Upper lobe of right lung (tissue), 1 donor: Measurements from ENCODE around the gene NINL. TPM values are rescaled to one million over a fixed set of nuclear protein-coding genes. Genes with fewer than 3 reads are reported as not detected.

ENCODE experiments used
- ATAC-seq: fragments of 200-7000 bp; cut with Tn5 transposase; one replicate; pipeline ENCODE4 v1.9.1; 2020; ENCODE audit warnings: mild to moderate bottlenecking, moderate library complexity
- DNase-seq: peaks from one replicate; pipeline ENCODE4 v3.0.0-alpha.2; 2020
- H3K27ac ChIP-seq: fragments of 200-600 bp; one replicate; pipeline ENCODE4 v1.8.0; 2022
- H3K27me3 ChIP-seq: fragments of 200-600 bp; one replicate; pipeline ENCODE4 v1.8.0; 2022; ENCODE audit warnings: mild to moderate bottlenecking
- H3K36me3 ChIP-seq: fragments of 200-600 bp; one replicate; pipeline ENCODE4 v1.8.0; 2022
- H3K4me1 ChIP-seq: fragments of 200-600 bp; one replicate; pipeline ENCODE4 v1.8.0; 2022
- H3K4me3 ChIP-seq: fragments of 200-600 bp; one replicate; pipeline ENCODE4 v1.8.0; 2022; ENCODE audit warnings: mild to moderate bottlenecking
- H3K9me3 ChIP-seq: fragments of 200-600 bp; one replicate; pipeline ENCODE4 v1.8.0; 2022
- intact Hi-C: fragments of 100-400 bp; cut with DNase I; formaldehyde crosslinking; loops from one replicate; pipeline ENCODE4 v1.11.0; 2022
- total RNA-seq: library from RNA; stranded (reverse); fragmentation: NEBNext Ultra II Directional; extraction: Animal tissue kit (Norgen Biotek cat#: 25700); gene quantifications from one replicate; pipeline ENCODE4 v1.2.1, GENCODE V29; 2021
- TF ChIP-seq, protein P1 (sequence below): fragments of 200-600 bp; IDR thresholded peaks from one replicate; pipeline ENCODE4 v1.8.0; 2022; ENCODE audit warnings: antibody characterized with exemption
- donor health status: DM: no; HTN: yes; CAD: no; lungs with severe emphysema.

The NINL gene
- total RNA-seq, 1 donor from 2014 or later, result 13.2 TPM

DNA sequence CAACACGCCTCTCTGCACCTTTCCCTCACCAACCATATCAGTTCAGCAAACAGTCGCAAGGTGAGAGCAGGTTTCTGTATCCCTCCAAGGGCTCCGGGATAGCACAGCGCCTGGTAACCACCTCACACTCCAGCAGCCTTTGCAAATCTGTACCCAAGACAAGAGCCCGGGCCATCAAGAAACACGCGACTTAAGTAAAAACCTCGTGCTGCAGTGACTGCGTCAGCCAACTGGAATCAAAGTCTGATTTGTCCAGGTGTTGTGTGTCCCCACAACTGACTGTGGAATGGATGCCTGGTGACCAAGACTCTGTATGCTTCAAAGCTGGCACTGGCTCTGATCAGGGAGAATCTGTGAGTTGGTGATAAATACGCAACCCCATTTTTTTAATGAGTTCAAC, 74.1 kb downstream of the NINL start:
- Histone ChIP-seq H3K27ac (no peak overlapping the region), H3K36me3 (peaks cover 22% of the 10 kb centered on the region), H3K4me1 (no peaks in the 10 kb centered on the region), H3K27me3 (no peaks in the 10 kb centered on the region), H3K4me3 (no peak overlapping the region), H3K9me3 (peaks cover 8% of the 10 kb centered on the region)
- intact Hi-C loops, result no loop called here
- ATAC-seq (no peak), DNase-seq (no peak)
- TF ChIP-seq, protein P1, sequence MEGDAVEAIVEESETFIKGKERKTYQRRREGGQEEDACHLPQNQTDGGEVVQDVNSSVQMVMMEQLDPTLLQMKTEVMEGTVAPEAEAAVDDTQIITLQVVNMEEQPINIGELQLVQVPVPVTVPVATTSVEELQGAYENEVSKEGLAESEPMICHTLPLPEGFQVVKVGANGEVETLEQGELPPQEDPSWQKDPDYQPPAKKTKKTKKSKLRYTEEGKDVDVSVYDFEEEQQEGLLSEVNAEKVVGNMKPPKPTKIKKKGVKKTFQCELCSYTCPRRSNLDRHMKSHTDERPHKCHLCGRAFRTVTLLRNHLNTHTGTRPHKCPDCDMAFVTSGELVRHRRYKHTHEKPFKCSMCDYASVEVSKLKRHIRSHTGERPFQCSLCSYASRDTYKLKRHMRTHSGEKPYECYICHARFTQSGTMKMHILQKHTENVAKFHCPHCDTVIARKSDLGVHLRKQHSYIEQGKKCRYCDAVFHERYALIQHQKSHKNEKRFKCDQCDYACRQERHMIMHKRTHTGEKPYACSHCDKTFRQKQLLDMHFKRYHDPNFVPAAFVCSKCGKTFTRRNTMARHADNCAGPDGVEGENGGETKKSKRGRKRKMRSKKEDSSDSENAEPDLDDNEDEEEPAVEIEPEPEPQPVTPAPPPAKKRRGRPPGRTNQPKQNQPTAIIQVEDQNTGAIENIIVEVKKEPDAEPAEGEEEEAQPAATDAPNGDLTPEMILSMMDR, result no peak

DNA sequence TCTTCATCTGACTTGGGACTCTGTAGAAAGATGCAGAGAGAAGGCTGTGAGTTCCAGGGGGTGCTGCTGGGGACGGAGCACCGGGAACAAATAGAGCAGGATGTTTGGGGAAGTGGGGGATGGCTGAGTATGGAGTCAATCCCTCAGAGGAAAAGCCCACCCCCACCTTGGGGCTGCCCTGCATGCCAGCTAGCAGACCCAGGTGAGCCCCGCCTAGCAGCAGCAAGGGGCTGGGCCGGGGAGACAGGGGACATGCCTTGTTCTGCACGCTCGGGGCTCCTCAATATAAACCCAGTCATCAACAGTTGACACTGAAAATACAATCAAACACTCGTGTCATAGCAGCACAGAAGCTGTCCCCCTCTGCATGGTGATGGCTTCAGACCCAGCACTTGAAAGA, 74.6 kb downstream of the NINL start:
- ATAC-seq (no peak), DNase-seq (no peak)
- intact Hi-C loops, result no loop called here
- TF ChIP-seq, protein P1, result no peak
- no peak overlapping the region for H3K4me3 ChIP-seq
- H3K4me1 ChIP-seq, result no peaks in the 10 kb centered on the region
- no peaks in the 10 kb centered on the region for H3K27me3 ChIP-seq
- H3K9me3 ChIP-seq, result peaks cover 8% of the 10 kb centered on the region
- H3K36me3 ChIP-seq, result peaks cover 22% of the 10 kb centered on the region
- no peak overlapping the region for H3K27ac ChIP-seq

DNA sequence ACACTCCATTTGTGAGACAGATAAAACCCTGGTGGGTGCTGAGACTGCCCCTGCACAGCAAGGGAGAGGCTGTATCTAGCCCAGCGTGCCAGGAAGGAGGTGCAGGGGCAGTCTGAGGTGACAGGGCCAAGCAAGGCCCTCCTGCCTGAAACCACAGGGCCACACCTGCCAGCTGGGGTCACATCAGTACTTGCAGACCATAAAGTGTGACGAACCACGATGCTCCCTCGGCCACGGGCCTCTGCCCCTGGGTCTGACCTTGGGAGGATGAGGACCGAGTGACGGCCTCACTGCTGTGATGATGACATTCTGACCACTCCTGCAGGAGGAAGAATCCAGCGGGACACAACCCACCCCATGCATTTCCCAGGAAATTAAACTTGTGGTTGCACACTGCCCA, 75.1 kb downstream of the NINL start:
- TF ChIP-seq, protein P1, result no peak
- Histone ChIP-seq H3K9me3 (peaks cover 8% of the 10 kb centered on the region), H3K27me3 (no peaks in the 10 kb centered on the region), H3K4me3 (no peak overlapping the region), H3K36me3 (peaks cover 22% of the 10 kb centered on the region), H3K4me1 (no peaks in the 10 kb centered on the region), H3K27ac (no peak overlapping the region)
- DNase-seq (no peak), ATAC-seq (no peak)
- intact Hi-C loops, result no loop called here

DNA sequence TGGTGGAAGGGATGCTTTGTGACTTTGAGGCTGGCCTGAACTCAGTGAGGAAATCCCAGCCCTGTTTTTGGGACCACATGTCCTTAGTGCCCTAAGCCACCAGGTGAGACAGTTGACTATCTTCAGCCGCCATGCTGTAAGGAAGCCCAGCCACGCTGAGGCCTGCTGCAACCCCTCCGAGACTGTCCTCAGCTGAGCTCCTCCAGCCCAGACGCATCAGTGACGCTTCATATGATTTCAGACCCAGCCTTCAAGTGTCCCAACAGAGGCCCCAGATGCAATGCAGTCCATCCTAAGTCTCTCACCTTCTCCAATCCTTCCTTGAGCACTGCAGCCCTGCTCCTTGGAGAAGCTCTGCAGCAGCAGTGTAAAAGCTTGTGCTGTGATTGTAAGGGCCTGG, 76.2 kb downstream of the NINL start:
- TF ChIP-seq, protein P1, result no peak
- Histone ChIP-seq H3K9me3 (no peaks in the 10 kb centered on the region), H3K36me3 (peaks cover 22% of the 10 kb centered on the region), H3K4me3 (no peak overlapping the region), H3K27me3 (no peaks in the 10 kb centered on the region), H3K4me1 (no peaks in the 10 kb centered on the region), H3K27ac (no peak overlapping the region)
- no peak for DNase-seq
- ATAC-seq, result no peak
- intact Hi-C loops, result no loop called here

DNA sequence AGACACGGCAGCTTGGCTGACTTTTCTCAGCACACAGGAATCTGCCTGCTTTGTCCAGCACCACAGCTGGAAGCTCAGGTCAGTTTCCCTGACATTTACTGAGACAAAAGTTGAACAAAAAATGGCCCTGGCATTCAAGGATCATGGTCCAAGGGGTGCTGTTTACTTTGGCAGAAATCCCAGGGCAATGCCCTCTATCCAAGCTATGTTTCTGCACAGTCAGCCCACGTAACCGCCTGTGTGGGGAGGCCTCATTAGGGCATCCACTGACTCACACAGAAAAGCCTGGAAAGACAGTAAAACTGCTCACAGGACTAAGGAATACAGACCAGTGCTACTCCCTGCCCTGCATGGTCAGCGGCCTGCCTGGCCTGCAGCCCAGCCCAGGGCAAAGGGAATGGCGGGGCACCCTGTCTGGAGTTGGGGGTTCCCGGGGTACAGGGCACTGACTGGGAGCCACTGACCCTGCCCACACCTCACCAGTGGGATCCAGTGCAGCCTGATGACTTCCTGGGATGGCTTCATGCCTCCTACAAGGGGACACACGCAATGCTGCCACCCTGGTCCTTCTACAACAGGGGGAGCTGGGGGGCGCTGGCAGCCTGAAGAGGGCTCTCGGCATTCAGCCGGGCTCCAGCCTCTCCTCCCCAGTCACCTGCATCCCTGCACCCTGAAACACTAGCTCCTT, 77.1 kb downstream of the NINL start:
- no peak for DNase-seq
- intact Hi-C loops, result no loop called here
- Histone ChIP-seq H3K9me3 (no peaks in the 10 kb centered on the region), H3K4me3 (no peak overlapping the region), H3K27ac (no peak overlapping the region), H3K36me3 (peaks cover 22% of the 10 kb centered on the region), H3K4me1 (no peaks in the 10 kb centered on the region), H3K27me3 (no peaks in the 10 kb centered on the region)
- TF ChIP-seq, protein P1, result no peak
- ATAC-seq, result peak; percentile 15
